Kidney (tissue), 14 donors: ENCODE measurements around the gene TET3. TPM values are rescaled to one million over a fixed set of nuclear protein-coding genes. Genes with fewer than 3 reads are reported as not detected.

Experiments used
- DNase-seq, 5 donors: peaks; one replicate each; pipeline ENCODE4 v3.0.0-alpha.2; 2013 to 2020
- FAIRE-seq: peaks from 2 replicates; lab custom pipeline; 2012; peaks lifted over from hg19 to GRCh38; lab: Jason Lieb, UNC
- H3K27ac ChIP-seq, 2 donors: one replicate each; pipeline ENCODE4 v1.7.0; 2013; ENCODE audit warnings: low read depth in 2 of 2, low read length in 2 of 2, inconsistent platforms in 1 of 2
- H3K27me3 ChIP-seq: one replicate; pipeline ENCODE4 v1.7.1; 2013; ENCODE audit warnings: low read length, inconsistent platforms; ENCODE audit not compliant: control insufficient read depth, insufficient read depth
- H3K36me3 ChIP-seq, 3 donors: one replicate each; pipeline versions ENCODE4 v1.7.0 to v1.7.1; 2013; ENCODE audit warnings: low read length in 3 of 3, control low read depth in 1 of 3, inconsistent platforms in 1 of 3; ENCODE audit not compliant: insufficient read depth in 3 of 3, control insufficient read depth in 2 of 3
- H3K4me1 ChIP-seq, 3 donors: one replicate each; pipeline versions ENCODE4 v1.7.0 to v1.7.1; 2013; ENCODE audit warnings: low read length in 3 of 3, inconsistent platforms in 1 of 3, low read depth in 1 of 3; ENCODE audit not compliant: control insufficient read depth in 2 of 3, insufficient read depth in 2 of 3
- H3K4me3 ChIP-seq, 3 donors: one replicate each; pipeline versions ENCODE4 v1.7.0 to v1.8.1; 2013; ENCODE audit warnings: low read length in 3 of 3, control low read depth in 1 of 3, inconsistent platforms in 1 of 3
- H3K9ac ChIP-seq, 3 donors: one replicate each; pipeline versions ENCODE4 v1.7.0 to v1.7.1; 2013; ENCODE audit warnings: low read length in 3 of 3, control low read depth in 1 of 3, inconsistent platforms in 1 of 3
- H3K9me3 ChIP-seq, 3 donors: one replicate each; pipeline versions ENCODE4 v1.7.0 to v1.7.1; 2013; ENCODE audit warnings: low read length in 3 of 3, control low read depth in 1 of 3, inconsistent platforms in 1 of 3; ENCODE audit not compliant: control insufficient read depth in 2 of 3, insufficient read depth in 1 of 3
- intact Hi-C: fragments of 100-400 bp; cut with DNase I; formaldehyde crosslinking; loops from one replicate; pipeline ENCODE4 v1.11.1; 2022
- polyA plus RNA-seq: library from polyadenylated mRNA; stranded (reverse); fragments of 350-450 nt; fragmentation: Illumina TruSeq; extraction: RNeasy Lipid Tissue Mini Kit (QIAGEN cat#74804); gene quantifications from one replicate; pipeline ENCODE4 v1.2.3, GENCODE V29; 2014; ENCODE audit warnings: low read depth, low replicate concordance; ENCODE audit not compliant: insufficient read depth
- total RNA-seq: library from RNA; stranded (reverse); fragmentation: NEBNext Ultra II Directional; extraction: Animal tissue kit (Norgen Biotek cat#: 25700); gene quantifications from one replicate; pipeline ENCODE4 v1.2.1, GENCODE V29; 2021
- TF ChIP-seq, protein P1 (sequence below): IDR thresholded peaks from 3 replicates; pipeline ENCODE4 v1.5.1; 2012; ENCODE audit warnings: mild to moderate bottlenecking, moderate library complexity, borderline replicate concordance; ENCODE audit not compliant: insufficient read depth; ENCODE audit errors: extremely low read depth
- donor health status: control.
- donor health status: control.
- donor health status: control.
- donor health status: control.
- donor health status: control.
- donor health status: DM: yes; HTN: yes; CAD: no.
- donor health status: Normal renal cell carcinoma (clear cell type).

Gene TET3
- total and polyA plus RNA-seq, 2 donors from 2014 or later, result 0.52 to 13.1 TPM

GRCh38 chr2:74028290-74028689, 43.6 kb downstream of the TET3 start:
- no peak overlapping the region for H3K9ac ChIP-seq
- no peak for FAIRE-seq

DNA sequence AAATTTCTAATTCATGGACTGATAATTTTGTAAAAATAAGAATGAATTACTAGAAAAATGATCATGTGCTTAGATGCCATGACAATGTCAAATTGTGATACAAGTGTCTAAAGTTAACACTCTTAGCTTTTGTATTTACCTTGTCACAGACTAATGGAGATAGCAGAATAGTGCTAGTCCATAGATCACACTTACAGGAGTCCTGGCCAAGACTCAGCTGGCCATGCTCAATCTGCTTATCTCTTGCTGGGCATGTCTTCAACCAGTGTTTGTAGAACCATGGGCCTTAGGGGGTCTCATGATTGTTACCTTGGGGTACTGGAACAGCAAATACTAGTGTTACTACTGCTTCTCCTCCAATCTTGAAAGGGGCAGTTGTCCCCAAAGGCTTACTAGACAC, 44.0 kb downstream of the TET3 start:
- Histone ChIP-seq H3K9ac (no peak overlapping the region), H3K27ac (no peak overlapping the region), H3K4me3 (no peak overlapping the region), H3K9me3 (peaks cover 0 to 3% (median 0%) of the 10 kb centered on the region in 3 donors), H3K4me1 (no peaks in the 10 kb centered on the region), H3K27me3 (no peaks in the 10 kb centered on the region), H3K36me3 (no peaks in the 10 kb centered on the region)
- no peak for DNase-seq
- FAIRE-seq, result no peak
- intact Hi-C loops, result no loop called here
- TF ChIP-seq, protein P1, sequence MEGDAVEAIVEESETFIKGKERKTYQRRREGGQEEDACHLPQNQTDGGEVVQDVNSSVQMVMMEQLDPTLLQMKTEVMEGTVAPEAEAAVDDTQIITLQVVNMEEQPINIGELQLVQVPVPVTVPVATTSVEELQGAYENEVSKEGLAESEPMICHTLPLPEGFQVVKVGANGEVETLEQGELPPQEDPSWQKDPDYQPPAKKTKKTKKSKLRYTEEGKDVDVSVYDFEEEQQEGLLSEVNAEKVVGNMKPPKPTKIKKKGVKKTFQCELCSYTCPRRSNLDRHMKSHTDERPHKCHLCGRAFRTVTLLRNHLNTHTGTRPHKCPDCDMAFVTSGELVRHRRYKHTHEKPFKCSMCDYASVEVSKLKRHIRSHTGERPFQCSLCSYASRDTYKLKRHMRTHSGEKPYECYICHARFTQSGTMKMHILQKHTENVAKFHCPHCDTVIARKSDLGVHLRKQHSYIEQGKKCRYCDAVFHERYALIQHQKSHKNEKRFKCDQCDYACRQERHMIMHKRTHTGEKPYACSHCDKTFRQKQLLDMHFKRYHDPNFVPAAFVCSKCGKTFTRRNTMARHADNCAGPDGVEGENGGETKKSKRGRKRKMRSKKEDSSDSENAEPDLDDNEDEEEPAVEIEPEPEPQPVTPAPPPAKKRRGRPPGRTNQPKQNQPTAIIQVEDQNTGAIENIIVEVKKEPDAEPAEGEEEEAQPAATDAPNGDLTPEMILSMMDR, result no peak

More at GRCh38 chr2:74028290-74028689, 43.6 kb downstream of the TET3 start:
- no peaks in the 10 kb centered on the region for H3K27me3 ChIP-seq
- no peak overlapping the region for H3K27ac ChIP-seq
- TF ChIP-seq, protein P1, result no peak
- H3K4me3 ChIP-seq, result no peak overlapping the region
- H3K4me1 ChIP-seq, result no peaks in the 10 kb centered on the region
- H3K36me3 ChIP-seq, result no peaks in the 10 kb centered on the region
- intact Hi-C loops, result no loop called here
- peaks cover 0 to 3% (median 0%) of the 10 kb centered on the region in 3 donors for H3K9me3 ChIP-seq
- DNase-seq, result no peak

DNA sequence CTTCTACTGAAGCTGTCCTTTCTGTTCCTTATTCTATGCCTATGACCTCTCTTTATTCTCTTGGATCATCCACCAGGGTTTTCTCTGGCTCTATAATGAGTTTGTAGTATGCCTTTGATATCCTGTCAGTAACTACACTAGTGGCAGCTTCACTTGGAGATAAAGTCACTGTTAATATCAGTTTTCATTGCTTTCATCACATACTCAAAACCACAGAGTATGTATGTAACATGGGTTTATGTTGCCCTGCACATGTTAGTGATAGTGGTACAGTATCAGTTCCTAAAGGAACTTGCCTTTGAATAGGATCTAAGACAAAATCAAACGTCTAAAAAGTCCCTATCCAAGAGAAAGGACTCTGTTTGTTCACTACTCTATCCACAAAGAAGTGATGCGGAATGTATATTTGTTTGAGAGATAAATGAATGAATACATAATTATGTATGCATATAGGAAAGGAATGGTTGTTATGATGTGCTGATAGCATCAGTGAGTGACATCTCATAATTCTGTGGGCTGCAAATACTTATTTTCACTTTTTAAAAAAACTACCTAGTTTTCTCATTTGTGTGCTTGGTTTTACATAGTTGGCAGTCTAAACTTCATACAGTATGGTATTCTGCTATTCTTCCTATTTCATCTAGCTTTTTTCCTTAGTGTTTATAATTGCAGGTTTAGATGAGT, 45.1 kb downstream of the TET3 start:
- Histone ChIP-seq H3K4me3 (no peak overlapping the region), H3K9ac (no peak overlapping the region), H3K27me3 (no peaks in the 10 kb centered on the region), H3K9me3 (peaks cover 0 to 3% (median 0%) of the 10 kb centered on the region in 3 donors), H3K27ac (no peak overlapping the region), H3K4me1 (no peaks in the 10 kb centered on the region), H3K36me3 (no peaks in the 10 kb centered on the region)
- FAIRE-seq, result no peak
- TF ChIP-seq, protein P1, result no peak
- DNase-seq, result no peak
- intact Hi-C loops, result no loop called here
